ENCODE data around the gene ADAM20. TPM values are rescaled to one million over a fixed set of nuclear protein-coding genes. Genes with fewer than 3 reads are reported as not detected.

ADAM20 gene
- under 1 TPM; 0.33 to 0.69 TPM for total RNA-seq

GRCh38 chr14:70534904-70535303 lies at the start of gene ADAM20:
TSS of gene ADAM20 (minus strand) at chr14:70535004. CDS start at chr14:70524757, 10,247 bp downstream.

Small RNA genes within 50 kb of the gene (small RNA-seq; reads per million reads assigned to genes)
- gene RNU6-659P = 0 reads per million in 2 donors

Other genes with a start within 250 kb of the ADAM20 start
- gene COX16, start 175.3 kb downstream of the ADAM20 start, total RNA-seq = 10 to 100 TPM; 29.6 to 39.3 TPM
- gene SYNJ2BP, start 117.9 kb downstream of the ADAM20 start, total RNA-seq = 10 to 100 TPM; 15.8 to 21.6 TPM
- gene ADAM21, start 82.8 kb downstream of the ADAM20 start, total RNA-seq = 1 to 10 TPM in 1 of 2 donors, under 1 TPM in 1; 0.33 to 1.0 TPM
- gene MED6, start 65.7 kb upstream of the ADAM20 start, total RNA-seq = 10 to 100 TPM; 24.8 to 45.0 TPM
- gene TTC9, start 106.9 kb upstream of the ADAM20 start, total RNA-seq = under 1 TPM in 1 of 2 donors, not detected in 1; under 0.01 TPM